Naive thymus-derived CD4-positive, alpha-beta T cell (primary cell): ENCODE data around the gene MAP1LC3C. TPM values are rescaled to one million over a fixed set of nuclear protein-coding genes. Genes with fewer than 3 reads are reported as not detected.
"Not testable (repeated sequence)": the region's sequence is repeated elsewhere in the genome, so short reads cannot be mapped to it uniquely, and the experiment has no call there.

Experiments used
- ATAC-seq: fragments of 150-1000 bp; cut with Tn5 transposase; 2 replicates; pipeline ENCODE4 v1.10.0; 2021; ENCODE audit warnings: mild to moderate bottlenecking, moderate library complexity
- CTCF ChIA-PET: fragments of 350-600 bp; sonication (Branson Sonifier 250); formaldehyde crosslinking; loops from one replicate; lab custom pipeline; 2021; ENCODE audit warnings: antibody characterized with exemption; lab: Charles Lee
- POLR2A ChIA-PET: fragments of 350-600 bp; sonication (Branson Sonifier 250); formaldehyde crosslinking; loops from one replicate; lab custom pipeline; 2021; ENCODE audit warnings: antibody characterized with exemption, inconsistent platforms; lab: Charles Lee
- DNase-seq, 9 donors: peaks; one replicate each; pipeline versions ENCODE4 v3.0.0 to v3.0.0-alpha.2; 2020 to 2022; ENCODE audit warnings: mixed read lengths in 1 of 9
- H3K27ac ChIP-seq: one replicate; pipeline ENCODE4 v1.7.0; 2013; ENCODE audit warnings: mild to moderate bottlenecking, low read depth, low read length, moderate library complexity
- H3K27me3 ChIP-seq, 2 donors: one replicate each; pipeline ENCODE4 v1.7.0; 2013; ENCODE audit warnings: low read length in 2 of 2, mild to moderate bottlenecking in 2 of 2, moderate library complexity in 2 of 2; ENCODE audit not compliant: control insufficient read depth in 2 of 2, insufficient read depth in 2 of 2
- H3K36me3 ChIP-seq, 3 experiments: 1 replicate in 2 of 3; 2 replicates in 1 of 3; pipeline ENCODE4 v1.7.0; 2013; ENCODE audit warnings: low read length in 3 of 3, mild to moderate bottlenecking in 3 of 3, moderate library complexity in 1 of 3; ENCODE audit not compliant: insufficient read depth in 3 of 3, control insufficient read depth in 2 of 3
- H3K4me1 ChIP-seq, 2 donors: one replicate each; pipeline ENCODE4 v1.7.0; 2013; ENCODE audit warnings: low read length in 2 of 2, mild to moderate bottlenecking in 2 of 2, moderate library complexity in 1 of 2; ENCODE audit not compliant: control insufficient read depth in 2 of 2, insufficient read depth in 2 of 2
- H3K4me3 ChIP-seq: 2 replicates; pipeline ENCODE4 v1.7.0; 2013; ENCODE audit warnings: mild to moderate bottlenecking, low read length
- H3K9me3 ChIP-seq, 3 experiments: 1 replicate in 2 of 3; 2 replicates in 1 of 3; pipeline ENCODE4 v1.7.0; 2013; ENCODE audit warnings: low read length in 3 of 3; ENCODE audit not compliant: control insufficient read depth in 2 of 3
- H3K27ac Mint-ChIP-seq, 9 donors: one replicate each; pipeline ENCODE4 v1.8.0; 2020 to 2022; ENCODE audit warnings: mixed read lengths in 9 of 9, mild to moderate bottlenecking in 8 of 9, moderate library complexity in 5 of 9, inconsistent platforms in 2 of 9
- H3K27me3 Mint-ChIP-seq, 5 donors: one replicate each; pipeline ENCODE4 v1.8.0; 2021 to 2022; ENCODE audit warnings: mixed read lengths in 5 of 5, mild to moderate bottlenecking in 1 of 5
- H3K36me3 Mint-ChIP-seq, 5 donors: one replicate each; pipeline ENCODE4 v1.8.0; 2020 to 2022; ENCODE audit warnings: mixed read lengths in 5 of 5, mild to moderate bottlenecking in 3 of 5, inconsistent platforms in 1 of 5
- H3K4me1 Mint-ChIP-seq, 7 donors: one replicate each; pipeline ENCODE4 v1.8.0; 2020 to 2022; ENCODE audit warnings: mixed read lengths in 7 of 7, mild to moderate bottlenecking in 3 of 7, inconsistent platforms in 1 of 7
- H3K4me3 Mint-ChIP-seq, 10 donors: one replicate each; pipeline ENCODE4 v1.8.0; 2020 to 2022; ENCODE audit warnings: mild to moderate bottlenecking in 10 of 10, mixed read lengths in 10 of 10, moderate library complexity in 6 of 10, inconsistent platforms in 2 of 10
- H3K9me3 Mint-ChIP-seq, 11 donors: one replicate each; pipeline ENCODE4 v1.8.0; 2020 to 2022; ENCODE audit warnings: mixed read lengths in 11 of 11, mild to moderate bottlenecking in 4 of 11, inconsistent platforms in 1 of 11, moderate library complexity in 1 of 11
- intact Hi-C, 2 donors: fragments of 100-400 bp; cut with micrococcal nuclease; formaldehyde crosslinking; loops; one replicate each; pipeline ENCODE4 v1.15.1; 2023
- polyA plus RNA-seq, 2 donors: library from polyadenylated mRNA; unstranded; fragments of 300-500 nt; fragmentation: Illumina TruSeq; gene quantifications; one replicate each; pipeline ENCODE4 v1.2.3, GENCODE V29; 2021
- total RNA-seq, 6 experiments: library from RNA in 5 of 6; stranded (reverse) in 5 of 6; gene quantifications; 1 replicate in 5 of 6; 2 replicates in 1 of 6; pipeline ENCODE4 v1.2.3 and lab custom pipeline; 2021 to 2026

MAP1LC3C gene
- total and polyA plus RNA-seq, 7 experiments from 2014 or later, result not detected

DNA sequence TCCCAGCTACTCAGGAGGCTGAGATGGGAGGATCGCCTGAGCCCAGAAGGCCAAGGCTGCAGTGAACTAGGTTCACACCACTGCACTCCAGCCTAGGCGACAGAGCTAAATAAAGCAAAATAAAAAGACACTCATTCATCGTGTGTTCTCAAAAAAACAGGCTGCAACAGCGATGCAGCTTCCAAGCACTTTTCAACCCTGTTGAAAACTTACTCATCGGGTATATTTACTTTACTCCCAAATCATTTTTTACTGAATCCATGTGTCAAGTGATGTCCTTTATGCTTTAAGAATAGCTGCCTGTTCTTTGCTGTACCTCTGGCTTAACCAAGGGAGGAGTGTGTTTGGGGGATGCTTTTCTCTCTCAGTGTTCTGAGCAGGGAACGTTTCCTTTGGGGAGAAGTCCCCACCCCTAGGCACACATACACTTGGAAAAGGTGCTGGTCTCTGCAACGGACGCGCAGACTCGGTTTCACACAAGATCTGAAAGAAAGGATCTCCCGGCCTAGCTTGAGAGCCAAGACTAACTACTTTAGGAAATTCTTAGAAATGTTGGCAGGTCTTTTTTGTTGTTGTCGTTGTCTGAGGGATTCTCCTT is 1.4 kb downstream of the MAP1LC3C start:
- Mint-ChIP-seq H3K4me3 (peak overlapping the region in 1 of 10 donors; percentile 35), H3K27ac (no peak overlapping the region), H3K27me3 (peaks cover 0 to 6% (median 4%) of the 10 kb centered on the region in 5 donors)

GRCh38 chr1:241994171-241994570 is 4.7 kb downstream of the MAP1LC3C start:
- Histone ChIP-seq H3K27me3 (no peaks in the 10 kb centered on the region), H3K27ac (no peak overlapping the region), H3K36me3 (no peaks in the 10 kb centered on the region), H3K4me3 (no peak overlapping the region), H3K4me1 (no peaks in the 10 kb centered on the region), H3K9me3 (no peaks in the 10 kb centered on the region)
- ChIA-PET POLR2A (no interaction called here), CTCF (interaction anchor here (0.6 to 1.3 kb wide), 2 partner anchors 383 to 396 kb away, joined by 3 to 6 read pairs; no protein-coding TSS in a partner anchor)
- intact Hi-C loops, result loop anchor here in 1 of 2 donors (10.0 kb wide), 1 partner anchor 99 kb away; no protein-coding TSS in a partner anchor
- Mint-ChIP-seq H3K9me3 (peaks cover 0 to 1% (median 0%) of the 10 kb centered on the region in 11 donors), H3K36me3 (no peaks in the 10 kb centered on the region), H3K4me1 (peaks cover 0 to 7% (median 5%) of the 10 kb centered on the region in 7 donors), H3K4me3 (no peak overlapping the region), H3K27me3 (peaks cover 0 to 9% (median 0%) of the 10 kb centered on the region in 5 donors), H3K27ac (no peak overlapping the region)
- ATAC-seq, result no peak
- DNase-seq, result no peak

More for the DNA sequence above, 1.4 kb downstream of the MAP1LC3C start:
- intact Hi-C loops, result loop anchor here in 1 of 2 donors (5.0 to 10.0 kb wide), 2 partner anchors 103 to 370 kb away; no protein-coding TSS in a partner anchor
- Histone ChIP-seq H3K27ac (no peak overlapping the region), H3K4me1 (no peaks in the 10 kb centered on the region), H3K9me3 (no peaks in the 10 kb centered on the region), H3K36me3 (no peaks in the 10 kb centered on the region), H3K27me3 (peaks cover 0 to 3% of the 10 kb centered on the region in 2 donors), H3K4me3 (no peak overlapping the region)
- H3K9me3 Mint-ChIP-seq, result no peaks in the 10 kb centered on the region
- POLR2A ChIA-PET, result no interaction called here
- CTCF ChIA-PET, result interaction anchor here (1.7 to 3.9 kb wide), 2 partner anchors 364 to 386 kb away, joined by 3 to 35 read pairs; no protein-coding TSS in a partner anchor
- DNase-seq, result no peak
- no peak for ATAC-seq
- no peaks in the 10 kb centered on the region for H3K36me3 Mint-ChIP-seq
- peaks cover 0 to 7% (median 5%) of the 10 kb centered on the region in 7 donors for H3K4me1 Mint-ChIP-seq

DNA sequence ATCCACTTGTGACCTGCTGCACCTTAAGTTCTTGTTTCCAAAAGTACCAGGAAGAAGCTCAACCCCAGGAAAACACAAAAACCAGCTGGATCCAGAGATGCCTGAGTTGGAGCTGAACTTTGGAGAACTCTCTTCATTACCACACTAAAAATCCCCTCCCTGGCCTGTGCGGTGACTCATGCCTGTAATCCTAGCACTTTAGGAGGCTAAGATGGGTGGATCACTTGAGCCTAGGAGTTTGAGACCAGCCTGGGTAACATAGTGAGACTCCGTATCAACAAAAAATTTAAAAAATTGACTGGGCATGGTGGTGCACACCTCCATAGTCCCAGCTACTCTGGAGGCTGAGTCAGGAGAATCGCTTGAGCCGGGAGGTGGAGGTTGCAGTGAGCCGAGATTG is 6.2 kb downstream of the MAP1LC3C start:
- ATAC-seq (no peak), DNase-seq (no peak)
- no peaks in the 10 kb centered on the region for H3K4me1 ChIP-seq
- POLR2A ChIA-PET, result no interaction called here
- no peaks in the 10 kb centered on the region for H3K27me3 ChIP-seq
- Mint-ChIP-seq H3K27me3 (peaks cover 0 to 9% (median 0%) of the 10 kb centered on the region in 5 donors), H3K4me3 (no peak overlapping the region), H3K4me1 (no peaks in the 10 kb centered on the region), H3K9me3 (peaks cover 0 to 3% (median 0%) of the 10 kb centered on the region in 11 donors), H3K36me3 (no peaks in the 10 kb centered on the region), H3K27ac (no peak overlapping the region)
- H3K36me3 ChIP-seq, result no peaks in the 10 kb centered on the region
- H3K27ac ChIP-seq, result no peak overlapping the region
- no peaks in the 10 kb centered on the region for H3K9me3 ChIP-seq
- CTCF ChIA-PET, result no interaction called here
- intact Hi-C loops, result loop anchor here in 1 of 2 donors (10.0 kb wide), 1 partner anchor 98 kb away; no protein-coding TSS in a partner anchor
- no peak overlapping the region for H3K4me3 ChIP-seq

GRCh38 chr1:241990040-241990439 is 8.9 kb downstream of the MAP1LC3C start:
- Histone ChIP-seq H3K27me3 (no peaks in the 10 kb centered on the region), H3K4me3 (no peak overlapping the region), H3K4me1 (no peaks in the 10 kb centered on the region), H3K36me3 (no peaks in the 10 kb centered on the region), H3K9me3 (no peaks in the 10 kb centered on the region), H3K27ac (no peak overlapping the region)
- Mint-ChIP-seq H3K4me1 (no peaks in the 10 kb centered on the region), H3K36me3 (no peaks in the 10 kb centered on the region), H3K27ac (no peak overlapping the region), H3K9me3 (peaks cover 0 to 3% (median 0%) of the 10 kb centered on the region in 11 donors), H3K27me3 (peaks cover 0 to 9% (median 0%) of the 10 kb centered on the region in 5 donors), H3K4me3 (no peak overlapping the region)
- ChIA-PET CTCF (no interaction called here), POLR2A (no interaction called here)
- intact Hi-C loops, result loop anchor here in 1 of 2 donors (10.0 kb wide), 1 partner anchor 95 kb away; no protein-coding TSS in a partner anchor
- no peak for ATAC-seq
- DNase-seq, result no peak

GRCh38 chr1:241988389-241988930 is 10.4 kb downstream of the MAP1LC3C start:
- POLR2A ChIA-PET, H3K4me3 Mint-ChIP-seq, H3K9me3 Mint-ChIP-seq, H3K4me1 Mint-ChIP-seq, H3K4me1 ChIP-seq, H3K36me3 ChIP-seq, H3K9me3 ChIP-seq, H3K27me3 Mint-ChIP-seq, CTCF ChIA-PET, H3K4me3 ChIP-seq, H3K27ac ChIP-seq, ATAC-seq, H3K36me3 Mint-ChIP-seq, intact Hi-C loops, H3K27me3 ChIP-seq, DNase-seq, H3K27ac Mint-ChIP-seq: not testable (repeated sequence)

DNA sequence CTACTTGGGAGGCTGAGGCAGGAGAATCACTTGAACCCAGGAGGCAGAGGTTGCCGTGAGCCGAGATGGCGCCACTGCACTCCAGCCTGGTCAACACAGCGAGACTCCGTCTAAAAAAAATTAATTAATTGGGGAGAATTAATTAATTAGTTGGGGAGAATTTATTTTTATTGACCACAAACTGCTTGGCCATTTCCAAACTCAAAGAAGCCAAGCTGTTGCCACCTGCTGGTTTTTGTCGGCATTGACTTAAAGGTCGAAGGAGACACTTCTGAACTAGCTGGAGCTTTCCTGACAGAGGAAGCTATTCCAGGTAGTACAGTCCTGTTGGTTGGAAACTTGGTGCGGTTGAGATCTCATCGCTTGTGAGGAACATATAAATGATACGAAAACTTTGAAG is 13.1 kb downstream of the MAP1LC3C start:
- H3K4me1 Mint-ChIP-seq, result no peaks in the 10 kb centered on the region
- no peaks in the 10 kb centered on the region for H3K9me3 ChIP-seq
- ChIA-PET POLR2A (no interaction called here), CTCF (interaction anchor here (0.6 kb wide), 1 partner anchor 1106 kb away, joined by 3 read pairs; no protein-coding TSS in a partner anchor)
- H3K4me3 ChIP-seq, result no peak overlapping the region
- peaks cover 0 to 1% (median 0%) of the 10 kb centered on the region in 11 donors for H3K9me3 Mint-ChIP-seq
- no peak overlapping the region for H3K27ac ChIP-seq
- H3K36me3 Mint-ChIP-seq, result no peaks in the 10 kb centered on the region
- H3K4me1 ChIP-seq, result no peaks in the 10 kb centered on the region
- H3K27me3 ChIP-seq, result no peaks in the 10 kb centered on the region
- no peak overlapping the region for H3K4me3 Mint-ChIP-seq
- DNase-seq, result peak in 1 of 9 donors; percentile 4
- H3K27ac Mint-ChIP-seq, result no peak overlapping the region
- ATAC-seq, result no peak
- no peaks in the 10 kb centered on the region for H3K27me3 Mint-ChIP-seq
- H3K36me3 ChIP-seq, result no peaks in the 10 kb centered on the region
- intact Hi-C loops, result no loop called here
